T47D (cell line): Measurements from ENCODE around the gene VAV1.
"Not testable (repeated sequence)": the region's sequence is repeated elsewhere in the genome, so short reads cannot be mapped to it uniquely, and the experiment has no call there.

ENCODE experiments used
- DNase-seq, 2 experiments: peaks; one replicate each; pipeline versions ENCODE4 v3.0.0 to v3.0.0-alpha.2; 2011 to 2012; ENCODE audit warnings: low read depth in 1 of 2, low spot score in 1 of 2
- JUND ChIP-seq: IDR thresholded peaks from 2 replicates; pipeline ENCODE4 v1.6.1; 2012; ENCODE audit warnings: low read depth
- in situ Hi-C: cut with HindIII; loops from 2 replicates; pipeline ENCODE4 v1.10.0; 2016; ENCODE audit warnings: low sequenced_read_pairs, low pct_unique_long_range_greater_than_20kb

VAV1 gene

DNA sequence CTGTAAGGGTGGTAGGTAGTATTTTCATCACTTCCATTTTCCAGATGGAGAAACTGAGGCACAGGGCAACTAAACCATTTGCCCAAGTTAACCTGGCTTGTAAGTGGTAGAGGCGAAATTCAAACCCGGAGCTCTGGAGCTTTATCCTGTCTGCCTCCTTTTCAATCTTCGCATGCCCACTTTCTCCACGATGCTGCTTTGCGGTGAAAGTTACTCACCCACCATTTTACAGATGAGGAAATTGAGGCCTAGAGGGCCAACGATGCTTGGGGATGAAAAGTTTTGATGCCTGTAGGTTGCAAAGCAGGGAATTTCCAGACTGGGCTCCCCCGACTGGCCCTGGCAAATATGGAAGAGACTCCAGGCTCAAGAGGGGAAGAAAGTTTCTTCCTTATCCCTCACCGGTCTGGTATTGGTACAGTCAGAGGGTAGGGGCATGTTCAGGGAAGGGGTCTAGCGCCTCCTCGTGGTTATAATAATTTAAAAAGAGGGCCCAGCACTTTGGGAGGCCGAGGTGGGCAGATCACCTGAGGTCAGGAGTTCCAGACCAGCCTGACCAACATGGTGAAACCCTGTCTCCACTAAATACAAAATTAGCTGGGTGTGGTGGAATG lies 3.4 kb upstream of the VAV1 start:
- no peak for TF ChIP-seq JUND
- in situ Hi-C loops, result no loop called here
- no peak for DNase-seq

DNA sequence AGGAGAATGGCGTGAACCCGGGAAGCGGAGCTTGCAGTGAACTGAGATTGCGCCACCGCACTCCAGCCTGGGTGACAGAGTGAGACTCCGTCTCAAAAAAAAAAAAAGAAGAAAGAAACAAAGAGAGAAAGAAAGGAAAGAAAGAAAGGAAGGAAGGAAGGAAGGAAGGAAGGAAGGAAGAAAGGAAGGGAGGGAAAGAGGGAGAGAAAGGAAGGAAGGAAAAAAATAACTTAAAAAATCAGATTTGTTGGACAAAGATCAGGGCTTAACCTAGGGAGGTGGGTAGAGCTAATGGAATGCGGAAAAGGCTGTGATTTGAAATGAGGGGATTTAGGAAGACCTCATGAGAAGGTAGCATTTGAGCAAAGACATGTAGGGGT lies 870 bp upstream of the VAV1 start:
- in situ Hi-C loops, DNase-seq: not testable (repeated sequence)

DNA sequence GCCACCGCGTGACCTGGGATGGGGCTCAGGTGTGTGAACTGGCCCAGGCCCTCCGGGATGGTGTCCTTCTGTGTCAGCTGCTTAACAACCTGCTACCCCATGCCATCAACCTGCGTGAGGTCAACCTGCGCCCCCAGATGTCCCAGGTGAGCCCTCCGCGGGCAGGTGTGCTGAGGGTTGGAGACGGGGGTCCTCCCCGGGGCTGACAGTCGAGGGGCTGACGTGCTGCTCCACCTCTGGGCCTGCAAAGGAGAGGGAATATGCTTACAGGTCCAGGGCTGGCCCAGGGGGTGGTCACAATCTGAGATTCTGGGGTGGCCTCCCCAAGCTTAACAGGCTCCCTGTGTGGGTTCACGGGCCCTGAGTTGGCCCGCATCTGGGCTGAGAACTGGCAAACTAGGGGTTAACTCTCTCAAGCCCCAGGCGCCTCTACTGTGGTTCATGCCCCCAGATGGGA lies 386 bp downstream of the VAV1 start:
- TF ChIP-seq JUND, result no peak
- in situ Hi-C loops, result no loop called here
- DNase-seq, result no peak

DNA sequence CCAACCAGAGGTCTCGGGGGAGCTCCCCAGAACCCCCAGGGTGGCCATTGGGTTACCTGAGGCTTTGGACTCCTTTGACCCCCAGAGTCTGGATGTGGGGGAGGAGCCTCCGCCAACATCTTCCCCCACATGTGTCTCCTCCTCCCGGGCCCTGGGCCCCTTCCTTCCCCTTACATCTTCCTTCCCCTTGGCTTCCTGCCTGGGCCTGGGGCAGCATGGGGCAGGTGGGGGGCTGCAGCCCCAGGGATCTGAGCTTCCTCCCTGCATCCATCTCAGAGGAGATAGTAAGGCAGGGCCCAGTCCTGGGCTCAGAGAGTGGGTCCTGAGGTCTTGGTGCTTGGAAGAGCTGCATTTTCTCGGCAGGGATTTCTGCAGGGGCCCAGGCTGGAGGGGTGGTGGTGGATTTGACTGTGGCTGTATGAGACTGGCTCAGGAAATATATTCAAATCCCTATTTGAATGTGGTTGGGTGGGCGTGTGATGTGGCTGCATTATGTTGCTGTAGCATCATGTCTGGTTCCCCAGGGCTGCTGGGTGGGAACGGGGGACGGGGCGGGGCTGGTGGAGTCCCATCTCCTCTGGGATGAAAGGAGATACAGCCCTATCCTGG lies 919 bp downstream of the VAV1 start:
- in situ Hi-C loops, result no loop called here
- no peak for TF ChIP-seq JUND
- no peak for DNase-seq

DNA sequence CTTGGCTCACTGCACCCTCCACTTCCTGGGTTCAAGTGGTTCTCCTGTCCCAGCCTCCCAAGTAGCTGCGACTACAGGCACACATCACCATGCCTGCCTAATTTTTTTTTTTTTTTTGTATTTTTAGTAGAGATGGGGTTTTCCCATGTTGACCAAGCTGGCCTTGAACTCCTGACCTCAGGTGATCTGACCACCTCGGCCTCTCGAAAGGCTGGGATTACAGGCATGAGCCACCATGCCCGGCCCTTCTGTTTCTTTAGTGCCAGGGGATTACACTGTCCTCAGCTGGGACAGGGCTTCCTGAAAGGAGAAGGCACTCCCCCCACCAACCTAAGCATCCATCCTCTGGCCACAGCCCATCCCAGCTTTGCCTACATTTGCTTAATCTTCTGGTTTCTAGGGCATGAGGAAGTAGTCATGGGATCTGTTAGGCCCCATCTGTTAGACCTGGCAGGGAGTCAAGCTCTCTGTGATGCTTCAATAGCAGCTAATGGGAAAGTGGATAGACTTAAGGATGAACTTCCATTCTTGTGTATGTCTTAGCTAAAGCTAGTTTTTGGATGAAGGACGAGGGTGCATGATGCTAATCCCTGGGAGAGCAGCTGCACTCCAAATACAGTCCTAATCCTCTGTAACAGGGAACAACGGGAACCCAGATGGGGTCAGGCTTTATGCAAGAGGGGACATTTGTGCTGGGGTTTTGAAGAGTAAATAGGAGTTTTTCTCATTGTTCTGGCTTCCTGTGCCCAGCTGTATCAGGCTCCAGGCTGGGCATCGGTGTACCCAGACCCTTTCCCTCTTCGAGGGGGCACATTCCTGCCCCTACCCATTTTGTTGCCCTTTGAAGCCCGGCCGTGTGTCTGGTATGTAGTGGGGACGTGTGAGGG lies 2.6 kb downstream of the VAV1 start:
- DNase-seq, result no peak
- in situ Hi-C loops, result no loop called here
- no peak for TF ChIP-seq JUND

DNA sequence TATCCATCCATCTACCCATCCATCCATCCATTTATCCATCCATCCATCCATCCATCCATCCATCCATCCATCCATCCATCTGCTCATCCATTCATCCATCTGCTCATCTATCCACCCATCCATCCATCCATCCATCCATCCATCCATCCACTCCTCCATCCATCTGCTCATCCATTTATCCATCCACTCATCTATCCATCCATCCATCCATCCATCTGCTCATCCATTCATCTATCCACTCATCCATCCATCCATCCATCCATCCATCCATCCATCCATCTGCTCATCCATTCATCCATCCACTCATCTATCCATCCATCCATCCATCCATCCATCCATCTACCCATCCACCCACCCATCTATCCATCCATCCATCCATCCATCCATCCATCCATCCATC lies 3.5 kb downstream of the VAV1 start:
- in situ Hi-C loops, DNase-seq: not testable (repeated sequence)

DNA sequence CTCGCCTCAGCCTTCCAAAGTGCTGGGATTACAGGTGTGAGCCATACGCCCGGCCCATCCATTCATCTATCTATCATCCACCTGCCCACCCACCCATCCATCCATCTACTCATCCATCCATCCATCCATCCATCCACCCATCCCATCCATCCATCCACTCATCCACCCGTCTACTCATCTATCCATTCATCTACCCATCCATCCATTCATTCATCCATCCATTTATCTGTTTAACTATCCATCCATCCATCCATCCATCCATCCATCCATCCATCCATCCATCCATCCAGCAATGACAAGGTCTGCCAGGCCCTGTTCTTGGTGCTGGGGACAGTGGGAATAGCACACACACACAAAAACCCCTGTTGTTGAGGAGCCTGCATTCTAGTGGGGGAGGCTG lies 4.5 kb downstream of the VAV1 start:
- no peak for TF ChIP-seq JUND
- no peak for DNase-seq
- in situ Hi-C loops, result no loop called here

DNA sequence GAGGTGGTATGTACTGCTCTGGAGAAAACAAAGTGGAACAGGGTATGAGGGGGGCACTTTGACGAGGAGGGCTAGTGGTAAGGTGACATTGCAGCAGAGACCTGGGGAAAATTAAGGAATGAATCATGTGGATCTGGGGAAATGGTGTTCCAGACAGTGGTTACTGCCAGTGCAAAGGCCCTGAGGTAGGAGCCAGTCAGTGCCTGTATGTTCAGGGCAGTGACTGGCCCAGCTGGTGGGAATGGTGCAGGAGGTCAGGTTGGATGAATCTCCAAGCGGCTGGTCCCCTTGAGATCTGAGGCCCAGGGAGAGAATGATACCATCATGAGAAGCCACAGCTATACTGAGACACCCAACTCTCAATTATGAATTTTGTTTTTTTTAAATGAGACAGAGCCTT lies 4.9 kb downstream of the VAV1 start:
- DNase-seq, result no peak
- no peak for TF ChIP-seq JUND
- in situ Hi-C loops, result no loop called here

DNA sequence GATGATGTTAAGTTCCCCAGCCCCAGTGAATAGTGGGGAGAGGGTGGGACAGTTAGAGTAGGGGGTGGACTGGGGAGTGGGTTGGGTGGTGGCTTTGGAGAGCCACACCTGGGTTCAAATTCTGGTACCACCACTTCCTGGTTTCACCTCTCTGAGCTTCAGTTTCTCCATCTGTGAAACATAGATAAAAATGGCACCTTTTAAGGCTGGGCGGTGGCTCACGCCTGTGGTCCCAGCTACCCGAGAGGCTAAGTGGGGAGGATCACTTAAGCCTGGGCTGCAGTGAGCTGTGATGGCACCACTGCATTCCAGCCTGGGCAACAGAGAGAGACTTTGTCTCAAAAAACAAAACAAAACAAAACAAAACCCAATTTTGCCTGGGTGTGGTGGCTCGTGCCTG lies 5.9 kb downstream of the VAV1 start:
- in situ Hi-C loops, result no loop called here
- no peak for TF ChIP-seq JUND
- no peak for DNase-seq

DNA sequence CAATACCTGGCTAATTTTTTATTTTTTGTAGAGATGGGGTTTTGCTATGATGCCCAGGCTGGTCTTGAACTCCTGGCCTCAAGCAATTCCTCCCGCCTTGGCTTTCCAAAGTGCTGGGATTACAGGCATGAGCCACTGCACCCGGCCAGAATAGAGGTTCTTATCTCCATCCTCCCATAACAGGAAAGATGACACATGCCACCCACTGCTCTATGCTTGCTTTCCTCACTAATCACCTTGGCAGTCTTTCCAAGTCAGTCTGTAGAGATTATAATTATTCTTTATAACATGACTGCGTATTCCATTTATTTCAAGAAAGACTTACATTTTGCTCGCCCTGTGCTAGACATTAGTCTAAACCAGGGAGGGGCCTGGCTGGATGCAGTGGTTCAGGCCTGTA lies 6.7 kb downstream of the VAV1 start:
- TF ChIP-seq JUND, result no peak
- in situ Hi-C loops, result no loop called here
- DNase-seq, result no peak

DNA sequence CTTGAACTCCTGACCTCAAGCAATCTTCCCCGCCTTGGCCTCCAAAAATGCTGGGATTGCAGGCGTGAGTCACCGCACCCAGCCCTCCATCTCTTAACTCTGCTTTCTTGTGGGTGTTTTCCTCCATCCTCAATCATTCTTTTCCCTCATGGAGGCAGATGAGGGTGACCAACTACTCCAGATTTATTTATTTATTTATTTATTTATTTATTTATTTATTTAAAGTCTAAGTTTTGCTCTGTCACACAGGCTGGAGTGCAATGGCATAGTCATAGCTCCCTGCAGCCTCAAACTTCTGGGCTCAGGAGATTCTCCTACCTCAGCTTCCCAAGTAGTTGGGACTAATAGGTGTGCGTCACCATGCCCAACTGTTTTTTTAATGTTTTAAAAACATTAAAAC lies 14.9 kb downstream of the VAV1 start:
- DNase-seq, result no peak
- TF ChIP-seq JUND, result no peak
- in situ Hi-C loops, result no loop called here

DNA sequence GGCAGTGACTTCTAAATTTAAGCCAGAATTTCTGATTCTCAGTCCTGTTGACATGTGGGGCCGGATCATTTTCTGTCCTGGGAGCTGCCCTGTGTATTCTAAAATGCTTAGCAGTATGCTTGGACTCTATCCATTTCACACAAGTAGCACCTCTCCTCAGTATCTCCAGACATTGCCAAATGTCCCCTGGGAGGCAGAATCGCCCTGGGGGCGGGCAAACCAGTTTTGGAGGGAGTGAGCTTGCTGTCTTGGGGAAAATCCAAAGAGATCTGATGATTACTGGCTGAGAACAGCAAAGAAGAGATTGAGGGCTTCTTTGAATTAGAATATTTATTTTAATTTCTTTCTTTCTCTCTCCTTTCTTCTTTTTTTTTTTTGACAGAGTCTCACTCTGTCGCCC lies 16.4 kb downstream of the VAV1 start:
- no peak for TF ChIP-seq JUND
- in situ Hi-C loops, result no loop called here
- peak in 1 of 2 experiments; percentile 78 for DNase-seq
